Ishikawa (cell line): ENCODE data around the gene TRIM5.

Experiments used
- CEBPB ChIP-seq: IDR thresholded peaks from 2 replicates; pipeline ENCODE4 v1.6.1; 2012
- CREB1 ChIP-seq: IDR thresholded peaks from 2 replicates; pipeline ENCODE4 v1.6.1; 2012; ENCODE audit warnings: low read depth
- EGR1 ChIP-seq: IDR thresholded peaks from 2 replicates; pipeline ENCODE4 v1.6.1; 2012
- EP300 ChIP-seq: IDR thresholded peaks from 2 replicates; pipeline ENCODE4 v1.6.1; 2012; ENCODE audit warnings: borderline replicate concordance
- FOXM1 ChIP-seq: IDR thresholded peaks from 2 replicates; pipeline ENCODE4 v1.6.1; 2012; ENCODE audit warnings: low read depth, borderline replicate concordance
- NFIC ChIP-seq: IDR thresholded peaks from 2 replicates; pipeline ENCODE4 v1.6.1; 2012
- RAD21 ChIP-seq: IDR thresholded peaks from 2 replicates; pipeline ENCODE4 v1.6.1; 2012; ENCODE audit warnings: low read depth
- TAF1 ChIP-seq: IDR thresholded peaks from 2 replicates; pipeline ENCODE4 v1.6.1; 2012; ENCODE audit warnings: low read depth, mild to moderate bottlenecking
- TCF12 ChIP-seq: IDR thresholded peaks from 2 replicates; pipeline ENCODE4 v1.6.1; 2012; ENCODE audit warnings: low read depth
- TEAD4 ChIP-seq: IDR thresholded peaks from 2 replicates; pipeline ENCODE4 v1.6.1; 2012
- YY1 ChIP-seq: IDR thresholded peaks from 2 replicates; pipeline ENCODE4 v1.6.1; 2012; ENCODE audit warnings: low read depth
- ZBTB7A ChIP-seq: IDR thresholded peaks from 2 replicates; pipeline ENCODE4 v1.6.1; 2012; ENCODE audit warnings: low read depth
- TF ChIP-seq, protein P1 (sequence below): IDR thresholded peaks from 2 replicates; pipeline ENCODE4 v1.6.1; 2012; ENCODE audit warnings: low read depth, mild to moderate bottlenecking
- TF ChIP-seq, protein P2 (sequence below): IDR thresholded peaks from 2 replicates; pipeline ENCODE4 v1.6.1; 2012
- TF ChIP-seq, protein P3 (sequence below): IDR thresholded peaks from 2 replicates; pipeline ENCODE4 v1.6.1; 2012

TRIM5 gene

GRCh38 chr11:5712507-5712906, 27.6 kb upstream of the TRIM5 start:
- TF ChIP-seq RAD21, result peak; percentile 46
- no peak for TF ChIP-seq NFIC

DNA sequence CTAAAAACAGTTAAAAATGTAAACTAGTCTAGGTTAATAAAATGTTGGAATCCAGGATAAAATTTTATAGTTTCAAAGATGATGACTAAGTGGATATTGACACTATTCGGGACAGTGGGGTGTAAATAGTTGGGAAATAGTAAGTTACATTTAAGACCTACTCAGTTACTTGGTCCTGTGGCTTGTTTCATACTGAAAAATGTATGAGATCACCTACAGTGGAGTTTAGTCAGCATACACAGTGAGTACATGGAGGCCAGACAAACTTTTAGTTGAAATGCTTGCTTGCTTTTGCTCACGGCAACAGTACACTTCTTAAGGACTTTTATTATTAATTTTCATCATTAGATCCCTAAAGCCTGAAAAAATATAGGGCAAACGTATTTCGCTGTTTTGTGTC, 20.8 kb upstream of the TRIM5 start:
- no peak for TF ChIP-seq YY1
- TF ChIP-seq, protein P1, sequence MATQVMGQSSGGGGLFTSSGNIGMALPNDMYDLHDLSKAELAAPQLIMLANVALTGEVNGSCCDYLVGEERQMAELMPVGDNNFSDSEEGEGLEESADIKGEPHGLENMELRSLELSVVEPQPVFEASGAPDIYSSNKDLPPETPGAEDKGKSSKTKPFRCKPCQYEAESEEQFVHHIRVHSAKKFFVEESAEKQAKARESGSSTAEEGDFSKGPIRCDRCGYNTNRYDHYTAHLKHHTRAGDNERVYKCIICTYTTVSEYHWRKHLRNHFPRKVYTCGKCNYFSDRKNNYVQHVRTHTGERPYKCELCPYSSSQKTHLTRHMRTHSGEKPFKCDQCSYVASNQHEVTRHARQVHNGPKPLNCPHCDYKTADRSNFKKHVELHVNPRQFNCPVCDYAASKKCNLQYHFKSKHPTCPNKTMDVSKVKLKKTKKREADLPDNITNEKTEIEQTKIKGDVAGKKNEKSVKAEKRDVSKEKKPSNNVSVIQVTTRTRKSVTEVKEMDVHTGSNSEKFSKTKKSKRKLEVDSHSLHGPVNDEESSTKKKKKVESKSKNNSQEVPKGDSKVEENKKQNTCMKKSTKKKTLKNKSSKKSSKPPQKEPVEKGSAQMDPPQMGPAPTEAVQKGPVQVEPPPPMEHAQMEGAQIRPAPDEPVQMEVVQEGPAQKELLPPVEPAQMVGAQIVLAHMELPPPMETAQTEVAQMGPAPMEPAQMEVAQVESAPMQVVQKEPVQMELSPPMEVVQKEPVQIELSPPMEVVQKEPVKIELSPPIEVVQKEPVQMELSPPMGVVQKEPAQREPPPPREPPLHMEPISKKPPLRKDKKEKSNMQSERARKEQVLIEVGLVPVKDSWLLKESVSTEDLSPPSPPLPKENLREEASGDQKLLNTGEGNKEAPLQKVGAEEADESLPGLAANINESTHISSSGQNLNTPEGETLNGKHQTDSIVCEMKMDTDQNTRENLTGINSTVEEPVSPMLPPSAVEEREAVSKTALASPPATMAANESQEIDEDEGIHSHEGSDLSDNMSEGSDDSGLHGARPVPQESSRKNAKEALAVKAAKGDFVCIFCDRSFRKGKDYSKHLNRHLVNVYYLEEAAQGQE, result no peak

- TF ChIP-seq TEAD4, result no peak
- TF ChIP-seq EP300, result no peak
- TF ChIP-seq ZBTB7A, result no peak
- TF ChIP-seq, protein P2, sequence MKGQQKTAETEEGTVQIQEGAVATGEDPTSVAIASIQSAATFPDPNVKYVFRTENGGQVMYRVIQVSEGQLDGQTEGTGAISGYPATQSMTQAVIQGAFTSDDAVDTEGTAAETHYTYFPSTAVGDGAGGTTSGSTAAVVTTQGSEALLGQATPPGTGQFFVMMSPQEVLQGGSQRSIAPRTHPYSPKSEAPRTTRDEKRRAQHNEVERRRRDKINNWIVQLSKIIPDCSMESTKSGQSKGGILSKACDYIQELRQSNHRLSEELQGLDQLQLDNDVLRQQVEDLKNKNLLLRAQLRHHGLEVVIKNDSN, result no peak
- no peak for TF ChIP-seq TCF12
- TF ChIP-seq FOXM1, result no peak
- no peak for TF ChIP-seq EGR1
- no peak for TF ChIP-seq CREB1
- TF ChIP-seq YY1, result no peak
- TF ChIP-seq CEBPB, result no peak
These were observed 19.1 kb upstream of the TRIM5 start for GRCh38 chr11:5703741-5704536.

GRCh38 chr11:5701055-5701577, 16.2 kb upstream of the TRIM5 start:
- TF ChIP-seq FOXM1 (no peak), EGR1 (no peak), CREB1 (no peak), TCF12 (no peak), ZBTB7A (no peak)
- TF ChIP-seq, protein P1, result no peak

GRCh38 chr11:5700421-5701054, 15.7 kb upstream of the TRIM5 start:
- TF ChIP-seq CEBPB, result no peak
- no peak for TF ChIP-seq ZBTB7A
- TF ChIP-seq CREB1, result no peak
- TF ChIP-seq TCF12, result no peak
- no peak for TF ChIP-seq TAF1
- no peak for TF ChIP-seq FOXM1
- no peak for TF ChIP-seq TEAD4
- TF ChIP-seq EGR1, result no peak
- no peak for TF ChIP-seq YY1
- no peak for TF ChIP-seq EP300
- no peak for TF ChIP-seq NFIC
- TF ChIP-seq, protein P2, result no peak
- TF ChIP-seq, protein P1, result no peak
- TF ChIP-seq, protein P3, sequence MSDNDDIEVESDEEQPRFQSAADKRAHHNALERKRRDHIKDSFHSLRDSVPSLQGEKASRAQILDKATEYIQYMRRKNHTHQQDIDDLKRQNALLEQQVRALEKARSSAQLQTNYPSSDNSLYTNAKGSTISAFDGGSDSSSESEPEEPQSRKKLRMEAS, result no peak
- TF ChIP-seq RAD21, result no peak
